Mesendoderm (in vitro differentiated cells): Measurements from ENCODE around the gene TMC3.

ENCODE experiments used
- DNase-seq: peaks from one replicate; pipeline ENCODE4 v3.0.0; 2013
- H2AK5ac ChIP-seq: 2 replicates; pipeline ENCODE4 v1.6.1; 2013; ENCODE audit warnings: low read length, inconsistent platforms
- H2BK120ac ChIP-seq: 2 replicates; pipeline ENCODE4 v1.6.1; 2013; ENCODE audit warnings: low read depth, mild to moderate bottlenecking, low read length, moderate library complexity, mixed read lengths
- H2BK15ac ChIP-seq: replicated peaks from 2 replicates; pipeline ENCODE4 v1.6.1; 2013; ENCODE audit warnings: low read depth, mild to moderate bottlenecking, moderate library complexity
- H2BK5ac ChIP-seq: 2 replicates; pipeline ENCODE4 v1.6.1; 2013; ENCODE audit warnings: low read length, inconsistent platforms
- H3K18ac ChIP-seq: 2 replicates; pipeline ENCODE4 v1.6.1; 2013; ENCODE audit warnings: mild to moderate bottlenecking, low read length, mixed read lengths
- H3K23ac ChIP-seq: one replicate; pipeline ENCODE4 v1.6.1; 2013; ENCODE audit warnings: low read length
- H3K27ac ChIP-seq: 2 replicates; pipeline ENCODE4 v1.5.1; 2013; ENCODE audit warnings: low read depth, mild to moderate bottlenecking, inconsistent platforms, low read length, moderate library complexity
- H3K27me3 ChIP-seq: 2 replicates; pipeline ENCODE4 v1.6.1; 2013; ENCODE audit warnings: low read length, control low read depth, mild to moderate bottlenecking, inconsistent platforms; ENCODE audit not compliant: insufficient read depth, poor library complexity
- H3K36me3 ChIP-seq: 2 replicates; pipeline ENCODE4 v1.6.1; 2013; ENCODE audit warnings: low read length, inconsistent platforms; ENCODE audit not compliant: control insufficient read depth, insufficient read depth
- H3K4ac ChIP-seq: one replicate; pipeline ENCODE4 v1.6.1; 2013; ENCODE audit warnings: low read depth, mild to moderate bottlenecking, low read length, moderate library complexity
- H3K4me1 ChIP-seq: 2 replicates; pipeline ENCODE4 v1.6.1; 2013; ENCODE audit warnings: low read depth, low read length, inconsistent platforms; ENCODE audit not compliant: control insufficient read depth
- H3K4me2 ChIP-seq: 2 replicates; pipeline ENCODE4 v1.6.1; 2013; ENCODE audit warnings: low read length
- H3K4me3 ChIP-seq: 2 replicates; pipeline ENCODE4 v1.5.1; 2013; ENCODE audit warnings: mild to moderate bottlenecking, low read length
- H3K56ac ChIP-seq: one replicate; pipeline ENCODE4 v1.6.1; 2013; ENCODE audit warnings: low read length
- H3K79me1 ChIP-seq: 2 replicates; pipeline ENCODE4 v1.6.1; 2013; ENCODE audit warnings: low read length, inconsistent platforms
- H3K79me2 ChIP-seq: 2 replicates; pipeline ENCODE4 v1.6.1; 2013; ENCODE audit warnings: mild to moderate bottlenecking, low read length; ENCODE audit not compliant: control insufficient read depth, insufficient read depth
- H3K9ac ChIP-seq: 2 replicates; pipeline ENCODE4 v1.6.1; 2013; ENCODE audit warnings: low read length, inconsistent platforms
- H4K5ac ChIP-seq: one replicate; pipeline ENCODE4 v1.6.1; 2013; ENCODE audit warnings: low read length
- H4K8ac ChIP-seq: one replicate; pipeline ENCODE4 v1.6.1; 2013; ENCODE audit warnings: low read depth, mild to moderate bottlenecking, control low read depth, low read length, moderate library complexity
- WGBS: extraction: QIAGEN DNeasy Blood & Tissue Kit; methylation state at CpG from one replicate; pipeline ENCODE4 v1.1.7; 2013; ENCODE audit warnings: low lambda C conversion rate, missing lambda C conversion rate; ENCODE audit not compliant: insufficient coverage; ENCODE audit errors: extremely low coverage; 5-methylcytosine and 5-hydroxymethylcytosine counted together

Gene TMC3

GRCh38 chr15:81337241-81337640, 36.8 kb downstream of the TMC3 start:
- no peak overlapping the region for H2AK5ac ChIP-seq
- H3K18ac ChIP-seq = no peak overlapping the region
- DNase-seq = no peak
- no peak overlapping the region for H3K4me3 ChIP-seq
- H3K56ac ChIP-seq = no peak overlapping the region
- H2BK120ac ChIP-seq = no peak overlapping the region
- H3K79me1 ChIP-seq = no peaks in the 10 kb centered on the region
- no peaks in the 10 kb centered on the region for H3K27me3 ChIP-seq
- H3K4ac ChIP-seq = no peak overlapping the region
- no peaks in the 10 kb centered on the region for H3K4me1 ChIP-seq
- H3K4me2 ChIP-seq = no peak overlapping the region
- H4K5ac ChIP-seq = no peak overlapping the region
- no peak overlapping the region for H2BK5ac ChIP-seq
- H4K8ac ChIP-seq = no peak overlapping the region
- H3K36me3 ChIP-seq = no peaks in the 10 kb centered on the region
- H3K27ac ChIP-seq = no peak overlapping the region
- no peak overlapping the region for H2BK15ac ChIP-seq
- no peak overlapping the region for H3K9ac ChIP-seq
- WGBS = no CpG with 5 or more reads among the region's 3 CpGs
- H3K79me2 ChIP-seq = no peaks in the 10 kb centered on the region
- H3K23ac ChIP-seq = no peak overlapping the region

DNA sequence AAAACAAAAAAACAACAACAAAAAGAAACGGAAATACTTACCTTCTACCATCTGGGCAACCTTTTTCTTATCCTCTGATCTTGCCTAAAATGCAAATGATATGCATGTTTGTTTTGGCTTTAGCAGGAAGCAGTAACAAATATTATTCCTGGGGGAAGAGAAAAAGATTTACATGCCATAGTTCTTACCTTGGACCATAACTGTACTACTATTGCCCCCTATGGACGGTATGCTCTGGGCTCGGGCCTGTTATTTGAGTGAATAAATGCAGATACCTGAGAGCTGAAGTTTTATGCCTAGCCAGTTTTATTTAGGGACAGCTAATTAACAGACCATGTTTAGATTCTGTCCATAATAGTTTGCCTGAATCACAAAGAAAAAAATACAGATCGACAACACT, 37.4 kb downstream of the TMC3 start:
- no peak overlapping the region for H3K4me2 ChIP-seq
- H2BK120ac ChIP-seq = no peak overlapping the region

GRCh38 chr15:81335631-81336030, 38.4 kb downstream of the TMC3 start:
- Histone ChIP-seq H3K79me1 (no peaks in the 10 kb centered on the region), H3K4me1 (no peaks in the 10 kb centered on the region), H3K36me3 (no peaks in the 10 kb centered on the region), H3K23ac (no peak overlapping the region), H3K18ac (no peak overlapping the region), H4K8ac (no peak overlapping the region), H3K4me3 (no peak overlapping the region), H3K4ac (no peak overlapping the region), H3K56ac (no peak overlapping the region), H2AK5ac (no peak overlapping the region), H3K27me3 (no peaks in the 10 kb centered on the region), H3K79me2 (no peaks in the 10 kb centered on the region), H2BK5ac (no peak overlapping the region), H3K27ac (no peak overlapping the region), H3K9ac (no peak overlapping the region), H3K4me2 (no peak overlapping the region), H4K5ac (no peak overlapping the region), H2BK120ac (no peak overlapping the region), H2BK15ac (no peak overlapping the region)
- WGBS = no CpG with 5 or more reads among the region's 4 CpGs
- DNase-seq = no peak

More for the DNA sequence above, 37.4 kb downstream of the TMC3 start:
- Histone ChIP-seq H4K5ac (no peak overlapping the region), H3K36me3 (no peaks in the 10 kb centered on the region), H2BK5ac (no peak overlapping the region), H3K4me1 (no peaks in the 10 kb centered on the region), H4K8ac (no peak overlapping the region), H2BK15ac (no peak overlapping the region), H3K27me3 (no peaks in the 10 kb centered on the region), H3K56ac (no peak overlapping the region), H3K4me3 (no peak overlapping the region), H3K4ac (no peak overlapping the region), H3K9ac (no peak overlapping the region), H3K18ac (no peak overlapping the region), H3K79me1 (no peaks in the 10 kb centered on the region), H3K79me2 (no peaks in the 10 kb centered on the region), H3K23ac (no peak overlapping the region), H3K27ac (no peak overlapping the region), H2AK5ac (no peak overlapping the region)
- peak; percentile 13 for DNase-seq
- no CpG with 5 or more reads among the region's 4 CpGs for WGBS

- Histone ChIP-seq H3K79me2 (no peaks in the 10 kb centered on the region), H3K9ac (no peak overlapping the region), H3K36me3 (no peaks in the 10 kb centered on the region), H3K23ac (no peak overlapping the region), H2BK5ac (no peak overlapping the region), H3K27me3 (no peaks in the 10 kb centered on the region), H2BK120ac (no peak overlapping the region), H2AK5ac (no peak overlapping the region), H3K56ac (no peak overlapping the region), H3K4me2 (no peak overlapping the region), H4K5ac (no peak overlapping the region), H3K4me3 (no peak overlapping the region), H3K4ac (no peak overlapping the region), H2BK15ac (no peak overlapping the region), H3K27ac (no peak overlapping the region), H3K4me1 (no peaks in the 10 kb centered on the region), H4K8ac (no peak overlapping the region), H3K79me1 (no peaks in the 10 kb centered on the region), H3K18ac (no peak overlapping the region)
- no CpG with 5 or more reads among the region's 10 CpGs for WGBS
- no peak for DNase-seq
Measured at GRCh38 chr15:81334768-81335435, 39.1 kb downstream of the TMC3 start.

- H3K18ac ChIP-seq = no peak overlapping the region
- no CpG with 5 or more reads among the region's 3 CpGs for WGBS
- no peak overlapping the region for H2BK5ac ChIP-seq
- H3K23ac ChIP-seq = no peak overlapping the region
- H3K36me3 ChIP-seq = no peaks in the 10 kb centered on the region
- H2BK120ac ChIP-seq = no peak overlapping the region
- H3K27ac ChIP-seq = no peak overlapping the region
- no peaks in the 10 kb centered on the region for H3K79me2 ChIP-seq
- DNase-seq = no peak
- H2AK5ac ChIP-seq = no peak overlapping the region
- H3K9ac ChIP-seq = no peak overlapping the region
- no peak overlapping the region for H3K4ac ChIP-seq
- no peak overlapping the region for H4K5ac ChIP-seq
- H2BK15ac ChIP-seq = no peak overlapping the region
- H3K79me1 ChIP-seq = no peaks in the 10 kb centered on the region
- H3K4me2 ChIP-seq = no peak overlapping the region
- H4K8ac ChIP-seq = no peak overlapping the region
- no peak overlapping the region for H3K4me3 ChIP-seq
- no peaks in the 10 kb centered on the region for H3K4me1 ChIP-seq
- H3K56ac ChIP-seq = no peak overlapping the region
- H3K27me3 ChIP-seq = no peaks in the 10 kb centered on the region
Measured at GRCh38 chr15:81333363-81333762, 40.6 kb downstream of the TMC3 start.

GRCh38 chr15:81332326-81332725, 41.7 kb downstream of the TMC3 start:
- Histone ChIP-seq H3K27me3 (no peaks in the 10 kb centered on the region), H2AK5ac (no peak overlapping the region), H3K4ac (no peak overlapping the region), H4K8ac (no peak overlapping the region), H3K4me2 (no peak overlapping the region), H3K18ac (no peak overlapping the region), H3K56ac (no peak overlapping the region), H2BK15ac (no peak overlapping the region), H3K23ac (no peak overlapping the region), H4K5ac (no peak overlapping the region), H3K4me1 (no peaks in the 10 kb centered on the region), H3K79me1 (no peaks in the 10 kb centered on the region), H3K9ac (no peak overlapping the region), H3K4me3 (no peak overlapping the region), H2BK120ac (no peak overlapping the region), H3K27ac (no peak overlapping the region), H3K79me2 (no peaks in the 10 kb centered on the region), H3K36me3 (no peaks in the 10 kb centered on the region), H2BK5ac (no peak overlapping the region)
- DNase-seq = no peak
- WGBS = no CpG with 5 or more reads among the region's 12 CpGs
